Karpas-422 (cell line): ENCODE results near the gene TAOK1. TPM values are rescaled to one million over a fixed set of nuclear protein-coding genes. Genes with fewer than 3 reads are reported as not detected.

Experiments used
- small RNA-seq: library from RNA; depleted of rRNA; stranded (forward); fragments of <200 nt; gene quantifications from one replicate; pipeline ENCODE3, GENCODE V24; 2014
- total RNA-seq: library from RNA; depleted of rRNA; stranded (reverse); fragments of >200 nt; shearing (Covaris generic); gene quantifications from 2 replicates; pipeline ENCODE4 v1.2.3, GENCODE V29; 2014; ENCODE audit warnings: low replicate concordance; rRNA removed

TAOK1 gene
- total RNA-seq, 1 experiment from 2014 or later = 39.6 TPM

Small RNA genes lying within 50 kb of the gene (small RNA-seq; reads per million reads assigned to genes)
- not detected for gene RNU4-34P
- not detected for gene RNU6-1034P
- gene RNU6-711P = not detected

Other genes with a start within 250 kb of the TAOK1 start
- gene MYO18A, start 210.0 kb upstream of the TAOK1 start, total RNA-seq = 16.4 and 54.6 TPM in 2 replicates
- gene CRYBA1, start 143.5 kb upstream of the TAOK1 start, total RNA-seq = not detected in 2 replicates
- gene NUFIP2, start 96.2 kb upstream of the TAOK1 start, total RNA-seq = 22.3 and 38.5 TPM in 2 replicates
- gene ABHD15, start 176.7 kb downstream of the TAOK1 start, total RNA-seq = 9.0 and 17.4 TPM in 2 replicates
- 43.8 and 122 TPM in 2 replicates for gene TP53I13, start 178.3 kb downstream of the TAOK1 start, total RNA-seq
- 58.7 and 71.5 TPM in 2 replicates for gene GIT1, start 199.3 kb downstream of the TAOK1 start, total RNA-seq
- gene ANKRD13B, start 202.8 kb downstream of the TAOK1 start, total RNA-seq = 3.5 and 10.9 TPM in 2 replicates
- 0.79 and 1.8 TPM in 2 replicates for gene CORO6, start 232.5 kb downstream of the TAOK1 start, total RNA-seq